GM21576 (cell line): ENCODE measurements around the gene LY6G5B.

ENCODE experiments used
- ATAC-seq: cut with Tn5 transposase; IDR thresholded peaks from one replicate; pipeline ENCODE4 v1.9.1; 2021; ENCODE audit warnings: mild to moderate bottlenecking, moderate library complexity; ENCODE audit not compliant: unreplicated experiment

Gene LY6G5B

DNA sequence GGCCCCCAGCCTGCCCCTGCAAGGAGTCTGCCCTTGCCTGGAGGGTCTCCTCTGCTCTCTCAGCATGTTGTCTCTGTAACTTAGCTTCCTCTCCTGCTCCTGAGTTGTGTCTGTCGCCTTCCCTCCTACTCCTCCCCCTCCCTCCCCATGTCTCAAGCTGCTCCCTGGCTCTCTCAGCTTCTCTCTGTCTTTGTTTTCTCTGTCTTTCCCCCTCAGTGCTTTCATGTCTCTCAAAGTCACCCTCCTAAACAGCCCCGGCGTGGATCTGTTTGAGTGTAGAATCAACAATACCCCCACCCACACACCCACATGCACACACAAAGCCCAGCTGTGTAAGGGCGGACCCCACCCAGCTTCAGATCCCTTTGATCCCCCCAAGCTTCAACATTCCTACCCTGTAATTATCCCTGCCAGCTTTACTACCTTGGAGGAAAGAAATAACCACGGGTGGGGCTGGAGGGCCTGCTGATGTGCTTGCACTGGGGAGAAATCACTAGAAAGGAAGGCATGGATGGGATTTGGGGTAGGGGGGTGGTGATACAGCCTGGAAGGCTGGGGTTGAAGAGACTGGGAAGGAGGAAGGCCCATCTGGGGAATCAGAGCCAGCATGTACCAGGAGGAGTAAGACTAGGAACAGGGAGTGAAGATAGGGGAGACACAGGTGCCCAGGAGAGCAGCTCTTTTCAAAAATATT lies 44.4 kb downstream of the LY6G5B start:
- ATAC-seq, result no peak

DNA sequence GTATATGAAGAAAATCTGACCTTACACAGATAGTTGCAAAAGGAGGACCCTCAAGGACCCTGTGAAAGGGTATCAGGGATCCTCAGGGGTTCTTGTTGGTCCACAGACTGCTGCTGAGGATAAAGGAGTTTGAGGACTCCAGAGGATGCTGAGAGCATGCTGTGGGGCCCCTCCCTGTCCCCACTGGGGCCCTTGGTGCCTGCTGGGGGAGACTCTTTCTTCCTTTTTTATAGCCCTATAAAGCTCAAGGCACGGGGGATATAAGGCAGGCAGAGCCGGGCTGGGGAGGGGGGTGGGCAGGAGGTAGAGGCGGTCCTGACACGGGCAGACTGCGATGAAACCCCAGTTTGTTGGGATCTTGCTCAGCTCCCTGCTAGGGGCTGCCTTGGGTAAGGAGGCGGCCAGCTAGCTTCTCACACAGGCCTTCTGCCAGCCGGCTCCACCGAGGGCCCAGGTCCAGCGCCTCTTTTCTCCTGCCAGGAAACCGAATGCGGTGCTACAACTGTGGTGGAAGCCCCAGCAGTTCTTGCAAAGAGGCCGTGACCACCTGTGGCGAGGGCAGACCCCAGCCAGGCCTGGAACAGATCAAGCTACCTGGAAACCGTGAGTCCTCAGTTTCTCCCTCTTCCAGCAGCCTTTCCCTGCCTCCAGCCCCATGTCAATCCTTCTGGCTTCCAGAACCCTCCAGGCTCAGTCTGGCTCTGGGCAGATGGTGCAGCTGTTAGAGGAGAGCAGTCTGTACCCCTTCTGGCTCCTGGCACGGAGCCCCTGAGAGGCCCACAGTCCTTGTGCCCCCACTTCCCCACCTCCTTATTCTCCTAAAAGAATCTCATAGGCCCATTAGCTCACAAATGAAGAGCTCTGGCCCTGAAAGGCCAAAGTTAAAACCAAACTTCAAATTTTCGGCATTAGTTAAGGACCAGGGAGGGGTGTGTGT lies 45.5 kb downstream of the LY6G5B start, which contains the start of gene LY6G6D:
Gene LY6G6D (plus strand): TSS at position 327 of the 937 bp plus-strand sequence. CDS start 8 bp downstream, at position 335.
- no peak for ATAC-seq

DNA sequence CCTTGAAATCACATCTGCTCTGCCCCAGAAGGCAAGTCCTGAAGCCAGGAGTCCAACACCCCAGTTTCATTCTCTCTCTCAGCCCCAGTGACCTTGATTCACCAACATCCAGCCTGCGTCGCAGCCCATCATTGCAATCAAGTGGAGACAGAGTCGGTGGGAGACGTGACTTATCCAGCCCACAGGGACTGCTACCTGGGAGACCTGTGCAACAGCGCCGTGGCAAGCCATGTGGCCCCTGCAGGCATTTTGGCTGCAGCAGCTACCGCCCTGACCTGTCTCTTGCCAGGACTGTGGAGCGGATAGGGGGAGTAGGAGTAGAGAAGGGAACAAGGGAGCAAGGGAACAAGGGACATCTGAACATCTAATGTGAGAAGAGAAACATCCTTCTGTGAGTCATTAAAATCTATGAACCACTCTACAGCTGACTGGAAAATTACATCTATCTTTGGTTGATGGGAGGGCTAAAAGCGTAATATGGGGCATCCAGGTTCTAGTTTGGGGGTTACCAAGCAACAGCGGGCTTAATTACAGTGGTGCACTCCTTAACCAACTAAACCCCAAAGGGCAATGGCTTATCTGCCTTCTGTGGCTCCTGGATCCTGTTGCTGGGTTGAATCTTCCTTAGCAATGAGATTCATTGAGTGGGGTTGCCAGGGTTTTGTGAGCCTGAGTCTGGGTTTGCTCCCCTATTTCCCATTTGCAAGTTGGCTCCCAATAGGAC lies 47.9 kb downstream of the LY6G5B start:
- ATAC-seq, result no peak

DNA sequence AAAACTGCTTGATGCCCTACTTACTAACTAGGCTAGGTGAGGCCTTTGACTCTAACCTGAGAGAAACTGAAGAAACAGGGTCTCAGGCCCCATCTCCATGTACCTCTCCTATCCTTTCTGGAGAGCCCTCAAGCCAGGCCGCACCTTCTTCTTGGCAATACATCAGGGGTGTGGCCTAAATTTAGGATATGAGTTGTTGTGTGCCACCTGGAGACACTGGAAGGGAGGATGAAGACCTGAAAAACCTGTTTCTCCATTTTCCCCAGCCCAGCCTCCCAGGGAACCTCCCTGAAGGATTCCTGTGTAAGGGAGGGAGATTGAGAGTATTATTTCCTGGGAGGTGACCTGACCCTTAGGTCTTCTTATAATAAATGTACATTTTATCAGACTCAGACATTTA lies 48.5 kb downstream of the LY6G5B start:
- no peak for ATAC-seq

DNA sequence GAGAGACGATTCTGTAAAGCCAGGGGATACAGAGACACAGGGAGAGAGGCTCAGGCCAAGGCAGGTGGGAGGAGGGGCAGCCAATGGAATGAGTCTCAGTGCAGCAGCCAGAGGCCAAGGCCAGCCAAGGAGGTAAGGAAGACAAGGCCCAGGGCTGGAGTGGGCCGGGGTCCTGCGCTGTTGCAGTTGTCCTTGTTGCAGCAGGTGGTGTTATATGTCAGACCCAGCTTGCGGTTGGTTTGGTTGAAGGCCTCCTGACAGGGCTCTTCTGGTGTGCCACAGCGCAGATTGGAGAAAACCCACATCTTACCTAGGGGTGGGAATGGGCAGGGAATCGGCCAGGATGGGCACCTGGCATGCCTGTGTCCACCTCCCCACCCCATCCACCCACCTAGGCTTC lies 49.2 kb downstream of the LY6G5B start:
- no peak for ATAC-seq

DNA sequence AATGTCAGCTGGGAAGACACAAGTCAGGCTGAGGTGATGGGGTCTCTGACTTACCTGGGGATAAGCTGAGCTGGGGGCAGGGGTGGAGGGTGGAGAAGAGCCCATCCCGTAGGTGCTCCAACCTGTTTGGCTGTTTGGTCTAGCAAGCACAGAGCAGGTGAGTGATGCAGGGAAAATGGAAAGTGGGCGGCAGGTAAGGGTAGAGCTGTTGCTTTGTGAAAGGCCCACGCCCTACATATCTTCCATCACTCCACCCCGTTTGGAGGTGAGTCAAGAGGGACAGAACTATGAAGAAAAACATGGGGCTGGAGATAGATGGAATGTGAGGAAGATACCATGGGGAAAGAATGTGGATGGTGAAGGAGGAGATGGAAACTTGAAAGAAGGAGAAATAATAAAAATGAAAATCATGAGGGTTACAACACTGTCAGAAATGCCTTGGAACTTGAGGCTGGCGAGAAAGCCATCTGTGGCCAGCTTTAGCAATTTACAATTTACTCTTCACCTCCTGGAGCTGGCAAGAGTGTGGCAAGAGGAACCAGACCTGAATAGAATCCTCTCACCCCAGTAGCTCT lies 50.5 kb downstream of the LY6G5B start:
- ATAC-seq, result no peak

DNA sequence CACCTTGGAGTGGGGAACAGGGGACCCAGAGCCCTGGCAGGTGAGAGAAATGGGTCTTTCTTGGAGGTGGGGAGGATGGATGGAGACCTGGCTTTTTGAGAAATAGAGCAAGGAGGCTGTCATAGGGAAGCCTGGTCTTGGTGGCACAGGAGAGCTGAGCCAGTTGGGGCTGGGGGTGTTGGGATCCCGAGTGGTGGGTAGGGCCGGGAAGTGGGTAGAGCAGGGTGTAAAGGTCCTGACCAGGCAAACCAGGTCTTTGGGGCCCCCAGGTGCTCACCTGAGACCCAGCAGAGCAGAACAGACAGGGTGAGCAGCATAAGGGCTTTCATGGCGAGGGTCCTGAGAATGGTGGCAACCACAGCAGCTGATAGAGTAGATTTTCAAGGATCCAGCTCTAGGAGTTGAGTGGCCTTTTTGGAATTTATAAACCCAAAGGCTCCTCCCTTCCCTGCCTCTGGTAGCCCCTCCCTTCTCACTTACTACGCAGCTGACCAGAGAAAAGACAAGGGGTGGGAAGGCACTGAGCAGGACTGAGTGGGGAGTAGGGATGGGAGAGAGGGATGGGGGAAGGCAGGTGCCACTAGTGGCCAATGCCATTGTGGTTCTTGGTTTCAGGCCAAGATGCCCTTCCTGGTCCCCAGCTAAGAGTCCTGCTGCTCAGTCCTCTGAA lies 51.7 kb downstream of the LY6G5B start, which contains the start of gene LY6G6C:
Gene LY6G6C (minus strand): TSS at position 396 of the 670 bp plus-strand sequence. CDS start 67 bp downstream, at position 329.
- ATAC-seq, result no peak

DNA sequence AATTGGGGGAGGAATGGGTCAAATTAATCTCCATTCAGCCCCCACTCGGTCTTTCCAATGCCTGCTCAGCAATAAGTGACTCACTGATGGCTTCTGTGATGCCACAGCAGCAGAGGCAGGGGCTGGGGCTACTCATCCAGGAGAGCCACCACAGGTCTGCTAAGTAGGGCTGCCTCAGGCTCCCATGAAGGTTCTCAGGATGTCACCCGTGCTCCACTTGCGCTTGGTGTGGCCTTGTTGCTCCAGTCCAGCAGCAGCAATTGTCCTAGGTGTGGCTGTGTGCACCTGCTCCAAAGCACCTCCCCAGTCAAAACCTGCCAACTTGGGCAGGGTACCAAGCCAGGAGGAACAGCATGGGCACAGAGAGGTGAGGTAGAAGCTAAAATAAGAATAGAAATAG lies 52.4 kb downstream of the LY6G5B start:
- ATAC-seq, result no peak
